GM21528 (cell line): ENCODE data around the gene MAN1A1.

ENCODE experiments used
- ATAC-seq: cut with Tn5 transposase; IDR thresholded peaks from one replicate; pipeline ENCODE4 v1.9.1; 2021; ENCODE audit warnings: mild to moderate bottlenecking, moderate library complexity; ENCODE audit not compliant: unreplicated experiment, low FRiP score

The MAN1A1 gene

DNA sequence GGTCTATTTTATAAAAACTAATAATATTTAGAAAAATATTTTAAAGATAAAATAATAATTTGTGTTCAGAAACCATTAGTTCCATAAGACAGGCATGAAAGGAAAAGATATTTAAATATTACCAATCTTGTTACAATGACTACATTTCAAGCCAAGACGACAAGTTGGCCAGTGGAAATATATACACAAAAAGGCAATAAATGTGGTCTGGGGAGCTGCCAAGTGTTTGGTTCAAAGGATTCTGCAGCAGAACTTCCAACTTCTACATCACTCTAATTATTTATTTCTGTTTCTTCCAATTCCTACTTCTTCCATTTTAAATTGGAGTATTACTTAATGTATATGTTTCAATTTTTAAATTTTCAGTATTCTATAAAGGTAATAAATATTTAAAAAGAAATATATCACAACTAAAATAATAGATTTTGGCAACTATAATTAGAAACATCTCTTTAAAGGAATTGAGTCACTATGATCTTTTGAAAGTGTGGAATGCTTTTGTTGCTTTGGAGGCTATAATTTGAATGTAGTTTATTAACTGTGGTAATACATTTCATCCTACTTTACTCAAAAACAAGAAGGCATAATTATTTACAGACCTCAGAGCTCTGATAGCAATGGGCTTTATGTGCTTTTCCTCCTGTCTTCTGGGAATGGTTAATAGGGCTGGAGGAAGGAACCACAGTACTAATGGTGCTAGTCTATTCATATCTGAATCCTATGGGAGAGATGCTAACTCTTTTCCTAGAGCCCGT is 141.4 kb downstream of the MAN1A1 start:
- no peak for ATAC-seq

DNA sequence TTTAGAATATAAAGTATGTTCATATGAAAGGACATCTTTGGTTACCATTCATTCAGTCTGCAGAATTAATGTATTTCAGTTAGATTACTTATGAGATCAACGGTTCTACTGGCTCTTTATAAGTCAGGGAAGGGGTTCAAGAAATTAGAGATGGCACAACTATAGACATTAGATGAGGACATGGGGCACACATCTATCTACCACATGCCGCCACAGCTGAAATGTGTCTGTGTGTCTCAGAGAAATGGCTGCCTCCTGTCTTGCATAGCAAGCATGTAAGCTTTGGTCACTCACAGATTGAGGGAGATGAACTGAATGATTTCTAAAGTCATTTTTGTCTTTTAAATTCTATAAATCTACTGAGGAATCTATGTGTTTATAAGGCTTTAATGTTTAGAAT is 142.2 kb downstream of the MAN1A1 start:
- no peak for ATAC-seq

DNA sequence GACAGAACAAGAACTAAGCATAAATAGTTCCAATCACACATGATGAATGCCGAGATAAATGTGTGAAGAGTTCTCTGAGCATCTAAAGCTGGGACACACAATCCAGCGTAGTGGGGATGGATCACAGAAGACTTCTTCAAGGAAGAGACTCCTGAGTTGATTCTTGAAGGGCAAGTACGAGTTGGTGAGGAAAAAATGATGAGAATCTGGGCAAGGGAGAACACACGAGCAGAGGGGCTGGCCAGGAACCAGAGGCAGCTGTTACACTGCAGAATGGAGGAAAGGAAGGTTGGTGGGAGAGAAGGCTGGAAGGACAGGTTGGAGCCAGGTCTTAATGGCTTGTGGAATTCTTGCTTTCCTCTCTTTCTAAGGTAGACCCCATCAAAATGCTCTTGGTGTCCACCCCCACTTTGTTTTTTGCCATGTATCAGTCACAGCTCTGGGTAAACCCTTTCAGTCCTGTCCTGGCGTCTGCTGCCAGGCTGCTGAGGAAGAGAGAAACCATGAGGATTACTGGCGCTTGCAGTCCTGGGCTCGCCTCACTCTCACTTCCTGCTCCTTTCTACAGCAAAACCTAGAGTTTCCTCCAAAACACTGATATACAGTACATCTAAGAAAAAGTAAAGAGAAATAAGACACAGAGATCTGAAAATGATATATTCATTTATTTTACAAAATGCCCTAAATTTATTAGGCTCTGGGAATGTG is 143.5 kb downstream of the MAN1A1 start:
- ATAC-seq, result peak; percentile 97

DNA sequence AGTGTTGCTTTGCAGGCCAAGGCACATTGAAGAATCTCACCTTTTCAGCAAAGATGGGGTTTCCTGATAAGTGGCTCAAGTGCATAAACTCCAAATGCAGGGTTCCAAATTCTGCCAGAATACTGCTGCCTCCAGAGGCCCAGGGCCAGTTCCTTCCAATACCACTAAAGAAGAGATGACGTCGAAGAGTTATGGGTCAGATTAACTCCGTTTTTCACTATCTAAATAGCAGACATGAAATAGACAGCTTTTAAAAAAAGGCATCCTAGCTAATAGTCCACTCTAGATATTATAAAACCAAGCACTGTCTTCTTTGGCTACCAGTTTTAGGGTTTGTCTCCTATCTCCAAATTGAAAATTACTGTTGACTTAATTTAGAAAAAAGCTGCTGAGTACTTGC is 144.8 kb downstream of the MAN1A1 start:
- no peak for ATAC-seq

DNA sequence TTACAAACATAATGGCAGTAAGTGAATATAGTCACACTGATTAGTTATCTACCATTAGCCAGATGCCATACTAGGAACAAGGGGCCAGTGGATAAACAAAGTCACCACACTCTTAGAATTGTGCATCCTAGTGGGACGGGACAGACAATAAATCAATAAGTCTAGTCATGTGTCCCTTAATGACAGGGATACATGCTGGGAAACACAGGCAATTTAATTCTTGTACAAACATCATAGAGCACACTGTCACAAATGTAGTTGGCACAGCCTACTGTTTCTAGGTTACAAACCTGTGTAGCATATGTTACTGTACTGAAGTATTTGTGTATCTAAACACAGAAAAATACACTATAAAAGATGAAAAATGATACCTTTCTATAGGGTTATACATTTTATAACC is 148.1 kb downstream of the MAN1A1 start:
- ATAC-seq, result no peak

DNA sequence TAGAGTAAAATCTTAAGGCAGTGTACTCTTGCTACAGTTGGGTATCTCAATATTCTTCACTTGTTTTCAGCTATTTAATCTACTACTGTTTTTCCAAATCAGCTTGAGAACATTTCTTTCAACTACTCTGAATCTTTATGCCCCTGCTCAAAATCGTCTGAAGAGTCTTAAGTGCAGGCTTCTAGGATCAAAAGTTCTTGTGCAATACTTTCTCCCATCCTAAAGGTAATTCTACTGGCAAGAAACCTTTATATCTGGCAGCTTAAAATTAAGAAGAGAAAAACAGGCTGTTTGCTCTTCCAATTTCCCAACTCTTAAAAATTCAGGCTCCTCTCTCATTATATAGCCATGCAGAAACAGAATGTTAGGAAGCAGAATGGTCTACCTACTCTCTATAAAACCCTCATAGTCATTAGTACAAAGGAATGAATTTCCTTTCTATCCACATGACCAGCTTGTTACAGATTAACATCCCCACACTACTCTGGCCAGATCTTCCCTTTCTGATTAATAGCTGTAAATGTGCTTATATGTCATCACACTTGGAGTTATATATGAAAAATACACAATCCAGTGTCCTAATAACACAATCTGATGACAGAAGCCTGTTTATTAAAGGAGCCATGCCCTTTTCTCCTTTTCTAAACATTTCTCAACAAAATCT is 148.9 kb downstream of the MAN1A1 start:
- ATAC-seq, result no peak

DNA sequence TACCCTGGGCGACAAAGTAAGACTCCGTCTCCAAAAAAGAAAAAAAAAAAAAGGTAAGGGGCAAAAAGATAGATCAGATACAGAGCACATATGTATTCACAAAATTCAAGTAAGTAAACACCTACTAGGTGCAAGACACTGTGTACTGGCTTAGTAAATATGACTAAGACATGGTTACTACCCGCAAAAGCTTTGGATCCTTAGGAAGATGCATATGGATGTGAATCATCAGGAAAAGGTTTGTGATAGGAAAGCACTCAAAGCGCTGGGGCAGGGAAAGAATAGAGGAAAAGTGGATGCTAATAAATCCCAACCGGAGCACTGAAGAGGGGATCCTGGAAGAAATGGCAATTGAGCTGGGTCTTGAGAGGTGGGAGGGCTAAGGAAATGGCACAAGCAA is 152.3 kb downstream of the MAN1A1 start:
- no peak for ATAC-seq

DNA sequence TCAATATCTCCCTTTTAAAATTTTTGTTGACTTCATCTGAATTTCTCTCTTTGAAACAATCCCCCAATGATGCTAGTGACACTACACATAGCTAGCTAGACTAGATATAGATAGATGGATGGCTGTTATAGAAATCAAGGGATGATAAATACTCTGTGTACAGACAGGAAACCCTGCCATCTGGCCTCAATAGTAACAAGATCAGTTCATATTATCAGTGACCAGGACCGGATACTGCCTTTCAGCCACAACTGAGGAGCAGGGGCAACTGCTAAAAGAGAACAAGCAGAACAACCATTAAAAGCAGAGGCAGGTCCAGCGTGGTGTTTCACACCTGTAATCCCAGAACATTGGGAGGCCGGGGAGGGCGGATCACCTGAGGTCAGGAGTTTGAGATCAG is 152.8 kb downstream of the MAN1A1 start:
- ATAC-seq, result no peak

DNA sequence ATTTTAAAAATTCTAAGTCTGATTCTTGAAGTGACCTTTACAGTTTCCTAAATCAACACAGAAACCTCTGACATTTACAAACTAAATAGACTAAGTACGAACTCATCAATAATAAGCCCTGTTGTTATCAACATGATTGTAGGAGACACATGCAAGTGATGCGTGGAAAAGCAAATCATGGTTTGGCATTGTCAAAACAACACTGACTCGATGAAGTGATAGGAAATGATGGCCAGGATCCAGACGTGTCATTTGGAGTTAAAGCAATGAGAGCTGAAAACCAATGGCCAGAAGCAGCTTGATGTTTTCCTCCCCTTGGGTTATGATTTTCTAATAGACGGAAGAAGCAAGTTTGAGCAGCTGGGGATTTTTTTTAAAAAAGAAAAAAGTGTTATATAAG is 153.7 kb downstream of the MAN1A1 start:
- ATAC-seq, result no peak

DNA sequence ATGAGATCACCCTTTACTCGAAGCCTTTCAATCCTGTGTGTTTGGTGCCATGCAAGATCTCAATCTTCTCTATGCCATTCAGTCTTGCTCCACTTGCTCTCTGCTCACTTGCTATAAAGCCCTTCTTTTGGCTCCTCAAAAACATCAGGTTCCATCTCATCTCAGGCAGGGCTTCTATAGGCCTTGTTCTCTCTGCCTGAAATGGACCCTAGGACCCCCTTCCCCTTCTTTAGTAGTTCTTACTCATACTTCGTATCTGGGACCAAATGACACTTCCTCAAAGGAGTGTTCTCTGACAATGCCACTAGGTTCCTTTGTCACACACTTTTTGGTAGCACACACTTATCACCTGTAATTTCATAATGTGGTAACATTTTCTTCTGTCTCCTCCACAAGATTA is 154.4 kb downstream of the MAN1A1 start:
- no peak for ATAC-seq

DNA sequence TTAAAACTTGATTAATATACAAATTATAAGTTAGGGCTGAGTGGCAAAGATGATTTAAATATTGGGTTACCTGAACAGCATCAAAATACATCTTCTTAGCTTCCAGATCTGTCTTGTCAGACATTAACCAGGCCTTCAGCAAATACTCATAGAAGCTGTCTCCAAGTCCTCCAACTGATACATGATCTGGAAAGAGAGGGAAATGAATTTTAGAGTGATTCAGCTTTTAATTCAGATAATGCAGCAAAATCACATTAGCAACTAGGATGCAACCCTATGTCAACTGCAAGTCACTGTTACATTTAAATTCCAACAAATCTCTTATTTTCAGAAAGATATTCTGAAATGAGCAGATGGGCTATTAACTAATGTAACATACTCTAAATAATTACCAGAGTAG is 155.9 kb downstream of the MAN1A1 start:
- no peak for ATAC-seq

DNA sequence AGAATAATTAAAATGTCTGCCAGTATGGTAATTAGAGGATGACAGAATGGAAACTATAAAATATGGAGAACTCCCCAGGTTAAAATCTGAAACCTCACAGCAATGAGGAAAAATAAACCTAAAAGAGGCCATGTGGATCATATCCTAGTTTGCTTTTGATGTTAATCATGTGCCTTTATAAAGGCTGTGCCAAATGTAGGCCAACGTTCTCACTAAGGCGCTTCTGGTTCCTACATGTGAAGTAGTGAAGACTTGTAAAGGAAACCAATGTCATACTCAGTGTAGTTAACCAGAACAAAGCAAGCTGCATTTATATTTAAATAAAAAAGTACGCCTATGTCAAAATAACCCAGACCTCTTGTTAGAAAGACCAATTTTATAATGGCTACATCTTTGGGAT is 157.4 kb downstream of the MAN1A1 start:
- no peak for ATAC-seq

DNA sequence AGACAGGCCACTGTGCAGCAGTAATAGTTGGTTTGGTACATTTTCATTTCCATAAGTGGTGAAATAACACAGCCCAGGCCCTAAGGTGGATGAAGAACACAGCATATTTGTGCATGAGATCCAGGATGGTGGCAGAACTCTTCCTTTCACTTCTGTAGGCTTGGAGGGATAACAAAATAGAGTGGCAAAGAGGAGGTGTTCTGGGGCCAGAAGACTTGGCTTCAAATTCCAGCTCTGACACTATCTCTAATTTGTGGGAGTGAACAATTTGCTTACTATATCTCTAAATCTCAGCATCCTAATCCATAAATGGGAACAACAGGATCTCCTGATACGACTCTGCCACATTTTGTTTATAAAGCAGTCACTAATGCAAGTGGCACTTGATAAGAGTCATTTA is 159.4 kb downstream of the MAN1A1 start:
- no peak for ATAC-seq

DNA sequence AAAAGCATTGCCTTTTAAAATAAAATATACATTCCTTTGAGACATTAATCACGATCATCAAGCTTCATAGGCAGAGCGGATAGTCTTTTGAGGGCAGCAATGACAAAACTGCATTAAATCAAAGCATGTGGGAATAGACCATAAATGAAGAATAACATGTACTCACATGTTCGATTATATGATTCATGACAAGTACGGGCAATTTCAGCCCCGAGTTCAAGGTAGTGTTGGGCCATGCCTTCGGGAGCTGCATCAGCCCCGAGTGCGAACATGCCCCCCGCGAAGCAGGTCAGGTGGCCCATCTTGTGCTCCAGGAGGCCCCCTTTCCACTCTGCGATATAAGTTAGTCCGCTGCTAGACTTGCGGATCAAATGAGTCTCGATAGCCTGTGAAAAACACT is 160.1 kb downstream of the MAN1A1 start:
- no peak for ATAC-seq

DNA sequence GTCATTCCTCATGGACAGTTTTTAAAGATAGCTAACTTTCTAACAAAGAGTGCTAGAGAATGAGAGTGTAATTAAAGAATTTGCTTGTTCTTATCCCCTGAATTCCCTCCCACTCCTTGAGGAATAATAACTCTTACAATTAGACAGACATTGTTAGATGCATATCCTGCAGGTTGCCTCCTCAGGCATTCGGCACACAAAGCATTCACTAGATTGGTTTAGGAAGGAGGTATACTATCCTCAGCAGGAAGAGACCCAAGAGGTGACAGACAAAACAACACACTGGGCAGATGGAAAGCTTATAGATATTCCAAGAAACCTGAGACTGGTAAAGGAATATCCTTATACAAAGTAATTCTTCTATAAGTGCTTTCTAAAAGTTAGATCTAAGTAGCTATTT is 162.0 kb downstream of the MAN1A1 start:
- no peak for ATAC-seq

DNA sequence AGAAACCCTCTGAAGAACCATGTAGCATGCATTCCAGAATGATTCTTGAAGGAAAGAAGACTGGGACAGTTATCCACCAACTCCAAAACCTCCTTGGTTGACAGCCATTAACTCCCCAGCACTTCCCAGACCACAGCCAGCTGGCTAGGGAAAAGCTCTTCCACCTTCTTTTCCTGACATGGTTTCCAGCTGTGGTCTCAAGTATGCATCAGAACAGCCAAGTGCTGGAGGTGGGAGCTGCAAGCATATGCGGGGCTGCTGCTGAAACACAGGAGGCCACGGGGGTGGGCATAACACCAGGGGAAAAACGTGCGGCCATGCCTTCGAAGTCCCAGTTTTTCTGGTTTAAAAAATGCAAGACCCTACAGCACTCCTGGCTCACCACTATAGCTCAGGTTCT is 163.1 kb downstream of the MAN1A1 start:
- ATAC-seq, result no peak

DNA sequence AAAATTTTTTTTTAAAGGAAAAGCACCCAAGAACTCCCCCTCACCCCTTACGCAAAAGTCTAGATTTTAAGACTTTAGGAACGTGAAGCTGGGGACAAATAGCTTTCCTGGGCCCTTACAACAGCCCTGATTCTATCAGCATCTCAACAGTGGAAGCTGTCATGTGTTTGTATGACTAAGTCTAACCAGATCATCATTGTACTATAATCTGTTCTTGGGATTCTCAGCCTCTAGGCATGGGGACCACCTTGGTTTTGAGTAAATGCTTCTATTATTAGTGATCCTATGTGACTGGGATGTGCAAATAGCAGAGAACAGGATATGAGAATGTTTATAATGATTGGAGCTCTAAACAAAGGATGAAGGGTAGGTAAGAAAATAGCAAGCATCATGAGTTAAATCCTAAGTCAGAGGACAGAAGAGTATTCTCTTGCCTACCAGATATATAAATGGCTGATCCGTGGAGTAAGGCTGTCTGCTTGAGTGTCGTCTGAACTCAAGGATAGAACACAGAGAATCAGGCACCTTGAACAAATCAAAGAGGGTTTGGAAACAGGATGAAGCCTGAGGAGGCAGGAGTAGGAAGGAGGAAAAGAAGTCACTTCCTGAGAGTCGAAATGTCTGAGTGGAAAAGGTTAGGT is 165.4 kb downstream of the MAN1A1 start:
- ATAC-seq, result no peak

DNA sequence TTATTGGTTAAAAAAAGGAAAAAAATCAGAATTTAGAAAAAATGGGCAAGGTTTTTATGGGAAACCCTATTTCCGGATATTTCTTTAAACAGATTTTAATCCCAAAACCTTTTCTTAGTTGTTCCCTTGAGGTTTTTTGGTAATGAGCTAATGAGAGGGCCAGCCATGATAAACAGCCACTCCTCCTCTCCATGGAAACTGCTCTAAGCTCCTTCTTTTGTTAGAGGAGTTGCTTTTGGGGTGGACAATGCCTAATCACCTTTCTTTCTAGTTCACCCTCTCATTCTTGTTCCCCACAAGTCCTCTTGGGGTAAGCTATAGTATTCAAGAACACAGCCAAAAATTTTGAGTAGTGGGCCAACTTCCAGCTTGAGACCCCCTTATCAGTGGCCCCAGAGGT is 166.1 kb downstream of the MAN1A1 start:
- ATAC-seq, result no peak

DNA sequence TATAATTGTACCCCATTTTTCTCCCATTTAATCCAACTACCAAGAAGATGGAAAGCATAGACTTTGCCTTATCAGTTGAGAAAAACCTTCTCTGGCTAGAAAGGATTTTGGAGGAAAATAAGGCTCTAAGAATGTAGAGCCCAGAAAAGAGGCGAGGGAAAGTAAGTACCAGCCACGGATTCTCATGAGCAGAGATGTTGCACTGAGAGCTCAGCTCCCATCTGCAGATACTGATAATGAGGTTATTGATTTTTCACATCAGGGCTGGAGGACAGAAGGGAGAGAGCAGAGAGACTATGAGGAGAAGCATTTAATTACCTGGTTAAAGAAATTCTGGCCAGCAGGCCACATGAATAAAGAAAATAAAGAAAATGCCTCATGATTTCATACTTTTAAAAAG is 166.7 kb downstream of the MAN1A1 start:
- ATAC-seq, result no peak

DNA sequence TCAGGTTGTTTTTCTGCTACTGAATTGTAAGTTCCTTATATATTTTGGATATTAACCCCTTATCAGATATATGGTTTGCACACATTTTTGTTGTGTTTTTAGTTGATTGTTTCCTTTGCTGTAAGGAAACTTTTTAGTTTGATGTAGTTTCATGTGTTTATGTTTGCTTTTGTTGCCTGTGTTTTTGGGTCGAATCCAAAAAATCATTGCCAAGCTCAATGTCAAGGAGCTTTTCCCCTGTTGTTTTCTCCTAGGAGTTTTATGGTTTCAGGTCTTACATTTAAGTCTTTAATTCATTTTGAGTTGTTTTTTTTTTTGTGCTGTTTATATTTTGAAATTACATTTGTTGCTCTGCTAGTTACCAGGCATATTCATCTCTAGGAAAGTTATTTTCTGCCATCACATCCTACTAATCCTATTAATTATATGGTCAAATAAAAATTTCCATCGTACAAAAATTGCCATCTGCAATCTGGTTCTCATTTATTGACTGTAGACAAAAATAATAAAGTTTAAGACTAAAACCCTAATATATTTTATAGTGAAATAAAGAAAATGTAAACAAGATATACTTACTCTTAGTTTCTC is 167.3 kb downstream of the MAN1A1 start:
- no peak for ATAC-seq

DNA sequence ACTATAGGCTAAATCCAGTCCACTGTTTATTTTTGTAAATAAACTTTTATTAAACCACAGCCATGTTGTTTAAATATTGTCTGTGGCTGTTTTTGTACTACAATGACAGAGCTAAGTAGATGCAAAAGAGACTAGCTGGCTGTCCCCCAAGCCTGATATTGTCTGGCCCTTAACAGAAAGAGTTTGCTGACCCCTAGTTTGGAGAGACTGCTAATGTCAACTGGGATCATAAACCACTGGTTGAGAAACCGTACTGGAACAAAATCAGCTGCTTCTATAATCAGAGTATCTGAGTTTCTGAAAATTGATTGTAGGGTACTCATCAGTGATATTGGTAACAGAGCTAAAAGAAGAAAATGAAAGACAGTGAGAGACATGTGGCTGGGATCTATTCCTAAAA is 168.5 kb downstream of the MAN1A1 start:
- ATAC-seq, result no peak
